H1 (cell line): ENCODE results near the gene RAD51B. TPM values are rescaled to one million over a fixed set of nuclear protein-coding genes. Genes with fewer than 3 reads are reported as not detected.

Experiments
- CTCF ChIA-PET: fragments of 300-600 bp; sonication (Branson Sonifier 250); formaldehyde crosslinking; loops from one replicate; lab custom pipeline; 2021; ENCODE audit not compliant: partially characterized antibody; lab: Charles Lee
- POLR2A ChIA-PET: fragments of 300-600 bp; sonication (Branson Sonifier 250); formaldehyde crosslinking; loops from one replicate; lab custom pipeline; 2021; ENCODE audit warnings: inconsistent platforms; ENCODE audit not compliant: partially characterized antibody; lab: Charles Lee
- DNase-seq, 2 experiments: peaks; one replicate each; pipeline versions ENCODE4 v3.0.0 to v3.0.0-alpha.2; 2010 to 2022; ENCODE audit warnings: low spot score in 2 of 2, low read depth in 1 of 2, mixed read lengths in 1 of 2
- FAIRE-seq: peaks from 2 replicates; lab custom pipeline; 2011; peaks lifted over from hg19 to GRCh38; lab: Jason Lieb, UNC
- H2AFZ ChIP-seq: 2 replicates; pipeline ENCODE4 v1.8.1; 2012; ENCODE audit warnings: low read length, inconsistent platforms
- H2AK5ac ChIP-seq: 2 replicates; pipeline ENCODE4 v1.6.1; 2013; ENCODE audit warnings: low read depth, low read length
- H2BK120ac ChIP-seq: replicated peaks from 2 replicates; pipeline ENCODE3; 2013; ENCODE audit warnings: low read depth, low read length, inconsistent platforms
- H2BK12ac ChIP-seq: 2 replicates; pipeline ENCODE4 v1.6.1; 2013; ENCODE audit warnings: low read depth, low read length
- H2BK15ac ChIP-seq: 2 replicates; pipeline ENCODE4 v1.6.1; 2013; ENCODE audit warnings: low read length
- H2BK20ac ChIP-seq: 2 replicates; pipeline ENCODE4 v1.6.1; 2013; ENCODE audit warnings: low read length
- H2BK5ac ChIP-seq: 2 replicates; pipeline ENCODE4 v1.6.1; 2013; ENCODE audit warnings: low read depth, low read length
- H3K14ac ChIP-seq: 2 replicates; pipeline ENCODE4 v1.6.1; 2013; ENCODE audit warnings: inconsistent platforms; ENCODE audit not compliant: insufficient read length
- H3K18ac ChIP-seq: 2 replicates; pipeline ENCODE4 v1.6.1; 2013; ENCODE audit warnings: low read length; ENCODE audit errors: extremely low read depth
- H3K23ac ChIP-seq: 2 replicates; pipeline ENCODE4 v1.6.1; 2013; ENCODE audit warnings: inconsistent platforms; ENCODE audit not compliant: insufficient read length
- H3K23me2 ChIP-seq: 2 replicates; pipeline ENCODE4 v1.6.1; 2013; ENCODE audit warnings: low read depth, low read length
- H3K27ac ChIP-seq: 2 replicates; pipeline ENCODE4 v1.6.1; 2011; ENCODE audit warnings: low read depth, low read length, inconsistent platforms
- H3K27me3 ChIP-seq, 4 experiments: replicated peaks in 1 of 4; 1 replicate in 1 of 4; 2 replicates in 3 of 4; pipeline versions ENCODE4 v1.6.1 to v1.8.1; 2011 to 2013; ENCODE audit warnings: low read length in 3 of 4, mild to moderate bottlenecking in 3 of 4, inconsistent platforms in 2 of 4, mixed read lengths in 2 of 4, moderate library complexity in 1 of 4; ENCODE audit not compliant: control insufficient read depth in 3 of 4, insufficient read depth in 3 of 4; ENCODE audit errors: extremely low read depth in 1 of 4
- H3K36me3 ChIP-seq, 4 experiments: 2 replicates each; pipeline versions ENCODE4 v1.6.1 to v1.8.1; 2011 to 2013; ENCODE audit warnings: mild to moderate bottlenecking in 4 of 4, low read length in 3 of 4, moderate library complexity in 2 of 4, control low read depth in 1 of 4, inconsistent platforms in 1 of 4; ENCODE audit not compliant: insufficient read depth in 4 of 4, control insufficient read depth in 2 of 4
- H3K4ac ChIP-seq: replicated peaks from 2 replicates; pipeline ENCODE3; 2013; ENCODE audit warnings: low read length, low read depth, mixed read lengths, inconsistent platforms; ENCODE audit not compliant: insufficient read length
- H3K4me1 ChIP-seq, 4 experiments: replicated peaks in 1 of 4; 1 replicate in 1 of 4; 2 replicates in 3 of 4; pipeline versions ENCODE4 v1.6.1 to v1.8.1; 2011 to 2013; ENCODE audit warnings: low read length in 3 of 4, inconsistent platforms in 2 of 4, mixed read lengths in 1 of 4; ENCODE audit not compliant: insufficient read depth in 4 of 4, control insufficient read depth in 3 of 4
- H3K4me2 ChIP-seq, 2 experiments: 2 replicates each; pipeline versions ENCODE4 v1.6.1 to v1.8.1; 2011 to 2013; ENCODE audit warnings: low read depth in 2 of 2, low read length in 2 of 2, control low read depth in 1 of 2, inconsistent platforms in 1 of 2, mild to moderate bottlenecking in 1 of 2; ENCODE audit not compliant: insufficient read depth in 1 of 2
- H3K4me3 ChIP-seq, 4 experiments: fragments of 200-600, 300-600 bp in 1 of 4; sonication (generic), shearing (Covaris generic), sonication (Bioruptor Twin) in 1 of 4; 2 replicates each; pipeline versions ENCODE4 v1.5.1 to v1.8.1; 2011 to 2016; ENCODE audit warnings: low read length in 4 of 4, low read depth in 3 of 4, control low read depth in 2 of 4, inconsistent platforms in 2 of 4, mild to moderate bottlenecking in 2 of 4, mixed read lengths in 1 of 4, moderate library complexity in 1 of 4; ENCODE audit not compliant: insufficient read depth in 2 of 4; ENCODE audit errors: extremely low read depth in 1 of 4
- H3K56ac ChIP-seq: replicated peaks from 2 replicates; pipeline ENCODE3; 2013; ENCODE audit warnings: low read depth, mild to moderate bottlenecking, mixed read lengths, low read length, inconsistent platforms; ENCODE audit not compliant: insufficient read length
- H3K79me1 ChIP-seq: 2 replicates; pipeline ENCODE4 v1.6.1; 2013; ENCODE audit warnings: low read depth, low read length, control low read depth
- H3K79me2 ChIP-seq, 2 experiments: 2 replicates each; pipeline versions ENCODE4 v1.6.1 to v1.8.1; 2012 to 2013; ENCODE audit warnings: low read length in 2 of 2, mild to moderate bottlenecking in 2 of 2, inconsistent platforms in 1 of 2; ENCODE audit not compliant: insufficient read depth in 2 of 2, control insufficient read depth in 1 of 2
- H3K9ac ChIP-seq, 4 experiments: replicated peaks in 1 of 4; 1 replicate in 1 of 4; 2 replicates in 3 of 4; pipeline versions ENCODE4 v1.6.1 to v1.8.1; 2011 to 2013; ENCODE audit warnings: low read depth in 3 of 4, low read length in 3 of 4, control low read depth in 2 of 4, mild to moderate bottlenecking in 2 of 4, moderate library complexity in 2 of 4, inconsistent platforms in 1 of 4; ENCODE audit errors: extremely low read depth in 1 of 4
- H3K9me3 ChIP-seq, 2 experiments: 2 replicates each; pipeline versions ENCODE4 v1.6.1 to v1.8.1; 2012 to 2013; ENCODE audit warnings: mild to moderate bottlenecking in 2 of 2, moderate library complexity in 2 of 2, control low read depth in 1 of 2, inconsistent platforms in 1 of 2, low read depth in 1 of 2, low read length in 1 of 2, mixed read lengths in 1 of 2; ENCODE audit not compliant: insufficient read depth in 2 of 2
- H4K20me1 ChIP-seq, 2 experiments: replicated peaks in 1 of 2; 2 replicates each; pipeline versions ENCODE3 to v1.8.1; 2011 to 2013; ENCODE audit warnings: inconsistent platforms in 2 of 2, low read length in 2 of 2, mild to moderate bottlenecking in 1 of 2; ENCODE audit not compliant: insufficient read depth in 2 of 2, control insufficient read depth in 1 of 2
- H4K5ac ChIP-seq: 2 replicates; pipeline ENCODE4 v1.6.1; 2013; ENCODE audit warnings: low read length, low read depth, mixed read lengths, inconsistent platforms; ENCODE audit not compliant: insufficient read length
- H4K8ac ChIP-seq: 2 replicates; pipeline ENCODE4 v1.8.0; 2013; ENCODE audit warnings: mild to moderate bottlenecking, moderate library complexity, low read length, inconsistent platforms; ENCODE audit not compliant: insufficient read depth; ENCODE audit errors: extremely low read depth
- H4K91ac ChIP-seq: replicated peaks from 2 replicates; pipeline ENCODE3; 2013; ENCODE audit warnings: low read length, mixed read lengths, inconsistent platforms; ENCODE audit not compliant: insufficient read length
- MAX ChIP-seq: IDR thresholded peaks from 2 replicates; pipeline ENCODE4 v1.6.1; 2012; ENCODE audit warnings: inconsistent platforms
- POLR2AphosphoS5 ChIP-seq: IDR thresholded peaks from 2 replicates; pipeline ENCODE4 v1.6.1; 2011; ENCODE audit warnings: low read depth, low read length
- TAF7 ChIP-seq: optimal IDR thresholded peaks from 2 replicates; pipeline ENCODE3; 2011; ENCODE audit warnings: low read depth, mild to moderate bottlenecking, inconsistent platforms, low read length, moderate library complexity, borderline replicate concordance
- USF2 ChIP-seq: IDR thresholded peaks from 2 replicates; pipeline ENCODE4 v1.6.1; 2011; ENCODE audit warnings: low read length, improper control_type of control experiment
- WGBS, 2 experiments: shearing (Covaris generic) in 1 of 2; methylation state at CpG; one replicate each; pipeline versions ENCODE4 v1.1.6 to v1.1.7; 2013 to 2015; ENCODE audit warnings: low lambda C conversion rate in 2 of 2, mixed read lengths in 2 of 2, inconsistent platforms in 1 of 2, low coverage in 1 of 2, missing lambda C conversion rate in 1 of 2; ENCODE audit not compliant: insufficient replicate concordance in 2 of 2, insufficient coverage in 1 of 2, insufficient read length in 1 of 2; ENCODE audit errors: extremely low coverage in 1 of 2, missing lambda C conversion rate in 1 of 2; 5-methylcytosine and 5-hydroxymethylcytosine counted together
- polyA plus RNA-seq, 7 experiments: library from polyadenylated mRNA; depleted of rRNA in 3 of 7; stranded (reverse) in 5 of 7; unstranded in 2 of 7; fragments of >200 nt in 5 of 7; fragments of 200-250 nt in 2 of 7; gene quantifications; 1 replicate in 5 of 7; 2 replicates in 1 of 7; 4 replicates in 1 of 7; pipeline versions ENCODE4 v1.2.1 to v1.2.3, GENCODE V29; 2011 to 2013; ENCODE audit warnings: missing spikeins in 2 of 7, mixed read lengths in 2 of 7
- total RNA-seq: library from RNA; stranded (reverse); fragmentation: NEBNext Ultra II Directional; extraction: Animal tissue kit (Norgen Biotek cat#: 25700); gene quantifications from 2 replicates; pipeline ENCODE4 v1.2.1, GENCODE V29; 2021

The RAD51B gene
- total and polyA plus RNA-seq, 2 of the 8 experiments (the other 6 are each of a cell fraction or from before 2014, with no cell fraction given) = 3.9 to 14.9 TPM

- H3K9ac ChIP-seq = no peak overlapping the region
- no peak for DNase-seq
These were observed 412.9 kb downstream of the RAD51B start for GRCh38 chr14:68232300-68233055.

More at GRCh38 chr14:68232300-68233055, 412.9 kb downstream of the RAD51B start:
- TF ChIP-seq POLR2AphosphoS5 (no peak), USF2 (no peak), MAX (no peak), TAF7 (no peak)
- TF ChIP-seq, all 59 proteins: peak for 0
- Histone ChIP-seq H2AK5ac (no peak overlapping the region), H3K9me3 (no peaks in the 10 kb centered on the region), H3K23ac (no peak overlapping the region), H3K4me1 (peaks cover 0 to 17% (median 8%) of the 10 kb centered on the region in 4 experiments; a peak in 3 of 7 replicates), H4K20me1 (no peaks in the 10 kb centered on the region), H3K79me1 (no peaks in the 10 kb centered on the region), H3K4me3 (no peak overlapping the region), H2BK120ac (peak overlapping the region; percentile 96), H4K8ac (no peak overlapping the region), H4K5ac (peak overlapping the region; percentile 34), H2BK20ac (peak overlapping the region; percentile 52), H3K18ac (0 out of 2 replicates have a peak overlapping the region, but pooled peaks have one; percentile 41), H2BK12ac (0 out of 2 replicates have a peak overlapping the region, but pooled peaks have one; percentile 65), H2BK15ac (no peak overlapping the region), H3K23me2 (no peaks in the 10 kb centered on the region), H3K56ac (no peak overlapping the region), H3K27ac (peak overlapping the region; percentile 41; the same call in 1 of the 2 replicates), H3K14ac (no peak overlapping the region), H3K4me2 (no peak overlapping the region), H2BK5ac (no peak overlapping the region; the same call in 1 of the 2 replicates), H2AFZ (no peak overlapping the region), H3K79me2 (no peaks in the 10 kb centered on the region), H3K36me3 (no peaks in the 10 kb centered on the region), H3K27me3 (no peaks in the 10 kb centered on the region), H4K91ac (peak overlapping the region; percentile 83), H3K4ac (no peak overlapping the region)
- CTCF ChIA-PET = interaction anchor here (0.9 to 1.5 kb wide), 4 partner anchors 10 to 288 kb away, joined by 3 to 5 read pairs (median 4); no protein-coding TSS in a partner anchor
- peak; percentile 50 for FAIRE-seq
- POLR2A ChIA-PET = interaction anchor here (0.7 to 0.9 kb wide), 3 partner anchors 561 to 1467 kb away, joined by 3 read pairs; partner anchors contain the start of gene ZFP36L1
- 87% methylated on average over 2 of the region's 2 CpGs; no CpG with 5 or more reads in 1 of the 2 experiments for WGBS, 2 experiments
